GM18867 (cell line): ENCODE results near the gene CAMTA1.

Source experiments
- ATAC-seq: cut with Tn5 transposase; IDR thresholded peaks from one replicate; pipeline ENCODE4 v1.9.1; 2021; ENCODE audit warnings: mild to moderate bottlenecking, moderate library complexity; ENCODE audit not compliant: unreplicated experiment

Gene CAMTA1

GRCh38 chr1:7052701-7053100 is 267.4 kb downstream of the CAMTA1 start:
- ATAC-seq, result no peak

GRCh38 chr1:7060745-7061144 is 275.5 kb downstream of the CAMTA1 start:
- no peak for ATAC-seq

GRCh38 chr1:7062346-7063061 is 277.2 kb downstream of the CAMTA1 start:
- no peak for ATAC-seq

- no peak for ATAC-seq
These were observed 278.7 kb downstream of the CAMTA1 start for GRCh38 chr1:7063981-7064380.

- ATAC-seq, result no peak
These were observed 283.3 kb downstream of the CAMTA1 start for GRCh38 chr1:7068552-7068951.

- ATAC-seq, result no peak
These were observed 284.7 kb downstream of the CAMTA1 start for GRCh38 chr1:7069931-7070330.

- no peak for ATAC-seq
These were observed 285.3 kb downstream of the CAMTA1 start for GRCh38 chr1:7070389-7071029.

- no peak for ATAC-seq
These were observed 290.9 kb downstream of the CAMTA1 start for GRCh38 chr1:7076117-7076516.

- ATAC-seq, result no peak
These were observed 291.3 kb downstream of the CAMTA1 start for GRCh38 chr1:7076572-7076971.

GRCh38 chr1:7077136-7077535 is 291.9 kb downstream of the CAMTA1 start:
- ATAC-seq, result no peak

- ATAC-seq, result no peak
These were observed 292.7 kb downstream of the CAMTA1 start for GRCh38 chr1:7077970-7078369.

- no peak for ATAC-seq
These were observed 294.4 kb downstream of the CAMTA1 start for GRCh38 chr1:7079637-7080036.

- ATAC-seq, result no peak
These were observed 299.1 kb downstream of the CAMTA1 start for GRCh38 chr1:7084232-7084894.

GRCh38 chr1:7085521-7085920 is 300.3 kb downstream of the CAMTA1 start:
- ATAC-seq, result no peak

GRCh38 chr1:7086106-7086505 is 300.9 kb downstream of the CAMTA1 start:
- no peak for ATAC-seq

GRCh38 chr1:7087888-7088287 is 302.6 kb downstream of the CAMTA1 start:
- no peak for ATAC-seq

GRCh38 chr1:7089497-7089896 is 304.2 kb downstream of the CAMTA1 start:
- no peak for ATAC-seq

GRCh38 chr1:7093297-7093696 is 308.0 kb downstream of the CAMTA1 start:
- ATAC-seq, result no peak

GRCh38 chr1:7094086-7094485 is 308.8 kb downstream of the CAMTA1 start:
- ATAC-seq, result no peak

- ATAC-seq, result no peak
These were observed 309.3 kb downstream of the CAMTA1 start for GRCh38 chr1:7094509-7094908.

- ATAC-seq, result no peak
These were observed 310.2 kb downstream of the CAMTA1 start for GRCh38 chr1:7095343-7095964.
